GM21528 (cell line): ENCODE data around the gene HS3ST6.
"Not testable (repeated sequence)": the region's sequence is repeated elsewhere in the genome, so short reads cannot be mapped to it uniquely, and the experiment has no call there.

Experiments
- ATAC-seq: cut with Tn5 transposase; IDR thresholded peaks from one replicate; pipeline ENCODE4 v1.9.1; 2021; ENCODE audit warnings: mild to moderate bottlenecking, moderate library complexity; ENCODE audit not compliant: unreplicated experiment, low FRiP score

Gene HS3ST6

DNA sequence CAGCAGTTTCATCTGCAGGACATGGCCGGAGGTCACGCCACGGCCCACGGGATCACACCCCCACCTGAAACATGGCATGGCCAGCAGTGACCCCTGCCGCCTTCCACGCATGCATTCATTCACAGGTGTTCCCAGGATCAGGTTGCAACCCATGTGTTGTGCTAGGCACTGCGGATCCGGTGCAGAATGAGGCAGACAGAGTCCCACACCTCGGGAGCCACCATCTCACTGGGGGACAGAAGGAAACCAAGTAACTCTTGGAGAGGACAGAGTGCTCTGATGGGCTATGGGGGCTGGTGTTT lies 29.1 kb upstream of the HS3ST6 start:
- ATAC-seq, result no peak

DNA sequence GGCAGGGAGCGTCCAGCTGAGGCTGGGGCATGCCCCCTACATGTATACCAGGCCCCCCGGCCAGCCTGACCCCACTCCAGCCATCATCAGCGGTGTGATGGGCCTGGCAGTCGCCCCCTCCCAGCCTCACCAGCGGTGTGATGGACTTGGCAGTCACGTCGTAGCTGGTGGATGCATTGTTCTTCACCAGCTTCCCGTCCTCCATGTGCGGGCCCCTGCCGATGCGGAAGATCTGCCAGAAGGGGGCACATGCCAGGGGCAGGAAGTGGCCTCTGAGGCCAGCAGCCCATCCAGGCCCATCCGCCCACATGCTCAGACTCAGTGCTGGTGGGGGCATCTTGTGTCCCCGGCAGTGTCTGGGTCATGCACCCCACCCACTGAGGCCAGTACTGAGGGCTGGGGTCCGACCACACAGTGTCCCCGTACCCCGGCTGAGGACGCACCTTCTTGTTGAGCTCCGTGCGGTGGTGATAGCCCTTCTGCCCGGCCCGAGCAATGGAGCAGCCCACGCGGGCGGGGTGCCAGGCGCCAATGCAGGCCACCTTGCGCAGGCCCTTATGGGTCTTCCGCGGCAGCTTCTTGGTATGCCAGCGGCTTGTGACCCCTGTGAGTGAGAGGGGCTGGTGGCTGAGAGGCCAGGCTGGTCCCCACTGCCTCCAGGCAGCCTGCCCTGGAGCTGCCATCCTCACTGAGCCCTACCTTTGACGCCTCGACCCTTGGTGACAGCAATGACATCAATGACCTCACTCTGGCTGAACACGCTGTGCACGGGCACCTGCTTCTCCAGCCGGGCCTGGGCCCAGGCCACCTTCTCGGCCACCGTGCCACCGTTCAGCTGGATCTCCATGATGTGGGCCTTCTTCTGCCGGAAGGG lies 28.5 kb upstream of the HS3ST6 start:
- no peak for ATAC-seq

DNA sequence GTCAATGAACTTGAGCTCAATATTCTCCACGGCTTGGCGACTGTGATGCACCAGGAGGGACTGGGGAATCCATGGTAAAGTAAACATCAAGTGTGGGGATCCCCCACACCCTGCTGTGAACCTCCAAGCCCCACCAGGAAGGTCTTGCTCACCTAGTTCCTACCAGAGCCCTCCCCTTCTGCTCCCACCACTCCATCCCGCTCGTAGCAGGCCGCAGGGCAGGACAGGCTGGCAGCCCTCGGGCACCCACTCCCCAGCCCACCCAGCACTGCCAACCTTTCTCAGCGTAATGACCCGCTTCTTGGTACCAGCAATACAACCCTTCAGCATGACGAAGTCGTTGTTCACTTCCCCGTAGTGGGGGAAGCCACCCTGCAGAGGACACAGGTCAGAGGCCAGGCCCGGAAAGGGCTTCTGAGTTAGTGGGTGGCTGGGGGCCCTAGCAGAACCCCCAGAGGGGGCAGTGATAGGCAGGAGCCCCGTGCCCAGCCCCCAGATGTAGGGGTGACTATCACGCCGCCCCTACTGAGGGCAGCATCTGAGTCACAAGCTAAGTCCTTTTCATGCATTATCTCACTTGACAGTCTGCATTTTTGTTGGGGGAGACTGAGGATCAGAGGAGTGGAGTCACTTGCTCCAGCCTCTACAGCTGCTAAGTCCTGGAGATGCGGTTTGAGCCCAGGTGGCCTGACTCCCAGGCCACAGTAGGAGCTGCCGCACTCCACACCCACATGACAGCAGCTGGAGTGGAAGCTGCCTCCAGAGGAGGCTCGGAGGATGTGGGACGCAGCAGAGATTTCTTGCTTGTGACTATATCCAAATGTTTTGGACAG lies 27.6 kb upstream of the HS3ST6 start:
- no peak for ATAC-seq

DNA sequence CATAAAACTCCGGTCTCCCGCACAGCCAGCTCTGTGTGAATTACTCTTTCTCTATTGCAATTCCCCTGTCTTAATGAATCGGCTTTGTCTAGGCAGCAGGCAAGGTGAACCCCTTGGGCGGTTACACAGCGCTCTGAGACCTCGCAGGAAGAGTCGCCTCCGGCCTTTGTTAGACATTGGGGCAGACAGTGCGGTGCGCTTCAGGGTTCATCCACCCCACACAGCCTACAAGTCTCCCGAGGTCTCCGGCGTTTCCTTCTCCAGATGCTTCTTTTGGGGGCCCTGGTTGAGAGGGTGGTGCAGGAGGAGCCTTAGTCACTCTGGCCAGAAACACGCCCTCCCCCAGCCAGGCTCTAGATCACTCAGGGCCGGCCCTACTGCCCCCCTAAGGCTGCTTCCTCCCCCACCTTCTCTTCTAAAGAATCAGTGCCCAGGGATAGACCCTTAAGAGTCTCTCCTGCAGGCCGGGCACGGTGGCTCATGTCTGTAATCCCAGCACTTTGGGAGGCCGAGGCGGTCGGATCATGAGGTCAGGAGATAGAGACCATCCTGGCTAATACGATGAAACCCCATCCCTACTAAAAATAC lies 26.5 kb upstream of the HS3ST6 start:
- no peak for ATAC-seq

DNA sequence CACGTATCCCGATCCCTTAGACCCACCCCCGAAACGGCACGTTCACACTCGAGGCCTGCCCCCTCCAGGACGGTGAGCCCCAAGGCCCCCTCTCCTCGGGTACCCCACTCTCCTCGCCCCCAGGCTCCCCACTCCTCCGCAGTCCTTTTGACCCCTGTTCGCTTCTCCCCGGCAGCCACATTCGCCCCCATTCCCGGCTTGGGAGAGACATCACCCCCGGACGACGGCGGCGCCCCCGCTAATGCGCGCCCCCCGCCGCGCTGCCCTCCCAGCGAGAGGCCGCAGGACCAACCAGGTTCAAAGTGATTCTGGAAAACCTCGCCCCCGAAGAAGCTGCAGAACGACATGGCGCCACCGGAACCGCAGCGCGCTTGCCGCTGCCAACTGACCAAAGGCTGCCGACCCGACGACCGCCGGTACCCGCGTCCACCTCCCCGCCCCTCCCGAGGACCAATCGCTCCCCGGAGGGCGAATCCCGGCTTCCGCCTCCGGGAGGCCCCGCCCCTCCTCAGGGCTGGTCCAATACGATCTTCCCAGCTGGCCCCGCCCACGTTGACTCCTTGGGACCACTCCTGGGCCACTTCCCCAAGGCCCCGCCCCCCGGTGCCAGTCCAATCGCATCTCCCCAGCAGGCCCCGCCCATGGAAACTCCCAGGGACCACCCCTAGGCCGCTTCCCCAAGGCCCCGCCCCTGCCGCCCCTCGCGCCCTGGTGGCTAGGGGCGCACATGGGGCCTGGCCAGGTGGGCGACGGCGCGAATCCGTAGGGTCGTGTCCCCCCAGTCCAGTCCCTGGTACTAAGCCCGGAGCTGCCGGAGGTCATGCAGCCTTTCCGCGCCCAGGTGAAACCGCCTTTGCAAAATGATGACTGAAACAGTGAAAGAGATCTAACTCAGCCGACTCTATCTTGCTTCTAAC lies 24.9 kb upstream of the HS3ST6 start, which contains the start of gene MSRB1:
Gene MSRB1, minus strand, starts transcription at position 390 of the 917 bp plus-strand sequence. Its CDS starts 43 bp downstream, at position 347.
- peak; percentile 89 for ATAC-seq

DNA sequence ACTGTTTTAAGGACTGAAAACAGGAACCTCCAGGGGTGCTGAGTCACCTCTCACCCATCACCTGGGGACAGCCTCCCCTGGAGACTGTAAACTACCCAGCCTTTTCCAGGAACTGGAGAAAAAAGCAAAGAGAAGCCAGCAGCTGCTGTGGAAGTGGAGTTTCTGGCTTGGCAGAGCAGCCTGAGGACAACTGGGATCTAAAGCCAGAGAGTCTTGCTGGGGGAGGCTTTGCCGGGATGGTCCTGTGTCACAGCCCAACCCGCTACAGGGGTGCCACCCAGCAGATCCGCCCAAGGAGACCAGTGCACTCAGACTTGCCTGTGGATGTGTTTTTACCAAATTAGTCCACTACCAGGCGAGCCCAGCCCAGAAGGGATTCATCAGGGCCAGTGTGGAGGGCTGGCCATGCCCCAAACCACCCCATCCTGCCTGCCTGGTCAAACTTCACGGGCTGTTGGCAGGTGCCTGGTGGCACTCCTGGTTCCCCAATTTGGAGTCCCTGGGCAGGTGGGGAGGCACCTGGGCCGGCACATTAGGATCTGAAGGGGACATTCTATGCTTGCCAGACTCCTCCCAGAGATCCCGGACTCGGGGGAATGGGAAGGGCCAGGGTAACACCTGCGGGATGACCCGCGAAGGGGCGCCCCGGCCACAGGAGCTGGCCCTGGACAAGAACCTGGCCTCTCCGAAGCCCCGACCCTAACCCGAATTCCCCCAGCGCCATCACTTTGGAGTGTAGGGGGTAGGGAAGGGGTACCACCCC lies 24.0 kb upstream of the HS3ST6 start:
- no peak for ATAC-seq

DNA sequence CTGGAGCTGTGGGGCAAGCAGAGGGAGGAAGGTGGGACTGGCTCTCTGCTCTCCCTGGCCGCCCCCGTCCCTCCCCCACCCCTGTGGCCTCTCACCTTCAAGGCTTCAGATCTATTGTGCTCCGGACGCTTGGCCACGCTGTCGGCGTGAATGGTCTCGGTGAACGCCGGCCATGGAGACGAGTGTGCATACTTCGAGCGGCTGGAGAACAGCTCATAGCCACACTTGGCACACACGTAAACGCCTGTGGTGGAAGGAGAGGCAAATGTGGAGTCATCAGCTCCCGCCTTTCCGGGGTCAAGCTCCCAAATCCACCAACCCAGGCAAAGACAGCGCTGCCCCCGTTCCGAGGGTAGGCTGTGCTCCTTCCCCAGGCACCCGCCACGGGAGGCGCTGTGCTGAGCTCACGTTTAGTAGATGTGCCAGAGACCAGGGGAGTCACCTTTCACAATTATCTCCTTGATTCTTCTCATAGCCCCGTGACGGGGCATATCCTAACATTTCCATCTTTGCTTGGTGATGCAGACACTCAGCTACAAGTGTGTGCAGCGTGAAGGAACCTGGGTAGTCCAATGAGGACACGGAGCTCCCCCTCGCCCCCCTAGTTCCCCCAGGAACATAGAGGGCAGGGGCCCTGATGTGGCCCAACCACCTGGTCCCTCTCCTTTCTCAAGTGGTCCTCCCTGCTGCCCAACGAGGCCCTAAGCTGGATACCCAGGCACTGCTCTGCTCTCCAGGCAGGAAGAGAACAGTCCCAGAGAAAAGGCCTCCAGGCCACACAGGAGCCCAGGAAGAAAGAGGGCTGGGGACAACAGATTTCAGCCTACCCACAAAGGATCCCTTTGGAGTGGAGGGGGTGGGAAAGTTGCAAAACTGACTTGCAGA lies 23.2 kb upstream of the HS3ST6 start:
- no peak for ATAC-seq

DNA sequence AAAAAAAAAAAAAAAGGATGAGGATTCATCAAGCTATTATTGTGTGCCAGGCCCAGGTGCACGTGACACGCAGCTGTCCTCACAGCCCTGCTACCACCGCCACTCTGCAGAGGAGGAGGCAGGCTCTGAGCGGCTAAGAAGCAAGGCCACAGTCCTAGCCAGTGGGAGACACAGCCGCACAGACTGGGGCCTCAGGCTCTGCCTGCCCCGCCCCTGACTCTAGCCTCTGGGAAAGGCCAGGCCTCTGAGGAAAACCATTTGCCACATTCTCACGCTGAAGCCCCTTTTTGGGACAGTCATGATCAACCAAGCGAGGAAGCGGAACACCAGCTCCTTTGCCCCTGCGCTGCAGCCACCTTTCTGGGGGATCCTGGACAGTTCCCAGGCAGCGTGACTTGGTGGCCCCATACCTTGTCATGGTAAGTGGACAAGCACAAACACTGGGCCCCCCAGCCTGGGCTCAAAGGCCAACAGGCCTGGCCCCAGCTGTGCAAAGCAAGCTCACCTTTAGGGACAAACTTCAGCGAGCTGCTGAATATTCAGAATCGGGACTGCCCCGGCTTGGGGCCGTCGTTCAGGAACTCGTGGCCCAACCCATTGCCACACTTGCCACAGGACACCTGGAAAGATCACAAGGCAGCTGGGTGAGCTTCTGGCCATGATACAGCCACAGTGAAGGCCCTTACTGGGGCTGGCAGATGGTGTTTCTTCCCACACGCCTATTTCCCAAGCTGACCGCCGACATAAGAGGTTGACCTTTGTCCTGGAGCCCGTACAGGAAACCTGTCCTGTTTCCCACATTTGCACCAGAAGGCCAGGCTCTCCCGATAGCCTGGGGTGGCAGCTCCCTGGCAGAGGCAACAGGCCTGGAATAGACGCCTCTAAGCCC lies 22.3 kb upstream of the HS3ST6 start:
- no peak for ATAC-seq

DNA sequence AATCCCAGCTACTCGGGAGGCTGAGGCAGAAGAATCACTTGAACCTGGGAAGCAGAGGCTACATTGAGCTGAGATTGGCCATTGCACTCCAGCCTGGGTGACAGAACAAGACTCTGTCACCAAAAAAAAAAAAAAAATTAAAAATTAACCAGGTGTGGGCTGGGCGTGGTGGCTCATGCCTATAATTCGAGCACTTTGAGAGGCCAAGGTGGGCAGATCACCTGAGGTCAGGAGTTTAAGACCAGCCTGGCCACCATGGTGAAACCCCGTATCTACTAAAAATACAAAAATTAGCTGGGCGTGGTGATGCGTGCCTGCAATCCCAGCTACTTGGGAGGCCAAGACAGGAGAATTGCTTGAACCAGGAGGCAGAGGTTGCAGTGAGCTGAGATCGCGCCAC lies 21.6 kb upstream of the HS3ST6 start:
- not testable (repeated sequence) for ATAC-seq

DNA sequence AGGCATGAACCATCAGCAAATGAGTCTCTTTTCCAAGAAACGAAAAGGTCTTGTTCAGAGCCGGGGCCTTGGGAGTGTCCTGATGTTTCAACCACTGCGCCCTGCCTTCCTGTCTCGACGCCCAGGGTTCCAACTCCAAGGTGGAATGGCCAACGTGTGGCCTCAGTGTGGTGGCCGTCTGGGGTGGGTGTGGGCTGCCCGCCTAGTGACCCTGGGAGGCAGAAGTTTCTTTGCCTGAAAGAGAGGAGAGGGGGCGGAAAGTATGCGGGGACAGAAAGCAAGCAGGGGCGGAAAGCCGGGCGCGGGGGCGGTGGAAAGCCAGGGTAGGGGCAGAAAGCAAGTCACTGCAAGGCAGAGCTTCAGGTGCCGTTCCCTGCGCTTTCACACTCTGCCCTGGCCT lies 20.7 kb upstream of the HS3ST6 start:
- no peak for ATAC-seq

DNA sequence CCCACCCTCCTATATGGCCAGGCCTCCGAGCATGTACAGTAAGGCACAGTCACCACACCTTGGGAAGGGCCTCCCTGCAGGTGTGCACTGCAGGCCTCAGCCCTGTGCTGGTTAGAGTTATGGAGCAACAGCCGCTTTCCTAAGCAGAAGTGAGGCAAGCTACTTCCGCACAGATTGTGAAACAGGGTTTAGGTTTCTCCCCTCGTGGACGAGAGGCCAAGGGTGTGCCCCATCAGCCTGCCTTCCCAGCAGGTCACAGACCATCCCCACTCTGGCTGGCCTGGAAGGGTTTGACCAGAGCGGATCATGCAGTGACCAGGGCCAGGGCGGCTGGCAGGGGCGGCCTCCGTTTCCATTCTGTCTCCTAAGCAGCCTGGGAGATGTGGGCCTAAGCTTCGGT lies 20.1 kb upstream of the HS3ST6 start:
- no peak for ATAC-seq

DNA sequence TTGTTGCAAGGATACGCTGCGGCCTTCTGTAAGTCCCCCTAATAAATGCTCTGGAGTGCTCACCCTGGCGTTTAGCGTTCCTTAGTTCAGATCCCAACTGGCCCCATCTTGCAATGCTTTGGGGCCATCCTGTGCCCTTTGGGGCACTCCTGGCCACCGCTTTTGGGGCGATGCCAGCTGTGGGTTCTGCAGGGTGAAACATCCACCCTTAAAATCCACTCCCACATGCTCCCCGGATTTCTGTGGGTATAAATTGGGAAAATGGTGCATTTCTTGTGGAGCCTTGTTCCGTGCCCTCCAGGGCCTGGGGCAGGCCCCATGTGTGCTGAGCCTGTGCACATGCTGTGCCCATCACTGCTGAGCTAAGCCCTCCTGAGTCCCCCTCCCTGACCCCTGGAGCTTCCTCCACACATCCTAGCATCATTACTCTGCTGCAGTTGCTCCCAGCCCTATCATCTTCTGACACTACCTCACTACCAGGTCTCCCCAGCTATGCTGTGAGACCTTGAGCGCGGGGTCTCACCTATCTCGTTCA lies 18.8 kb upstream of the HS3ST6 start:
- no peak for ATAC-seq

DNA sequence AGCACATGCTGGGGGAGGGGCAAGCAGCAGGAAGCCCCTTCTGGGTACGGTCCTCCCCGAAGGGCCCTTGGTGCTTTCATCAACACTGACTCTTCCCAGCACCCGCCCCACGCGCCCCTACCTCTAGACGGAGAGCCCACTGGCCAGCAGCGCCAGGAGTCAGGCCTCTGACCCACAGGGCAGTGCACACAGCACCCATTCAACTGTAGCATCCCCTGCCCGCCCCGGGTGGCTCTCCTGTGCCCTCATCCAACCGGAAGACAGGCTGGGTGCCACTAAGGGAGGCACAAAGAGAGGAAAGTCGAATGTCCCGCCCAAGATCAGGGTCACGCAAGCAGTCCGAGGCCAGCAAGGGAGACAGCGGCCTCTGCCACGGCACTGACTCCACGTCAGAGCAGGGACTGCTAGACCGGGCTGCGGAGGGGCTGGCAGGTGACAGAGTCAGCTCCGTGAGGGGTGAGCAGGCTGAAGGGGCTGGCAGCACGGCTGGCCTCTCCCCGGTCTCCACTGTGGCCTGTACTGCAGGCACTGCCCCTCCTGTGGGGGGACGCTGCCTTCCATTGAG lies 15.0 kb upstream of the HS3ST6 start:
- no peak for ATAC-seq

DNA sequence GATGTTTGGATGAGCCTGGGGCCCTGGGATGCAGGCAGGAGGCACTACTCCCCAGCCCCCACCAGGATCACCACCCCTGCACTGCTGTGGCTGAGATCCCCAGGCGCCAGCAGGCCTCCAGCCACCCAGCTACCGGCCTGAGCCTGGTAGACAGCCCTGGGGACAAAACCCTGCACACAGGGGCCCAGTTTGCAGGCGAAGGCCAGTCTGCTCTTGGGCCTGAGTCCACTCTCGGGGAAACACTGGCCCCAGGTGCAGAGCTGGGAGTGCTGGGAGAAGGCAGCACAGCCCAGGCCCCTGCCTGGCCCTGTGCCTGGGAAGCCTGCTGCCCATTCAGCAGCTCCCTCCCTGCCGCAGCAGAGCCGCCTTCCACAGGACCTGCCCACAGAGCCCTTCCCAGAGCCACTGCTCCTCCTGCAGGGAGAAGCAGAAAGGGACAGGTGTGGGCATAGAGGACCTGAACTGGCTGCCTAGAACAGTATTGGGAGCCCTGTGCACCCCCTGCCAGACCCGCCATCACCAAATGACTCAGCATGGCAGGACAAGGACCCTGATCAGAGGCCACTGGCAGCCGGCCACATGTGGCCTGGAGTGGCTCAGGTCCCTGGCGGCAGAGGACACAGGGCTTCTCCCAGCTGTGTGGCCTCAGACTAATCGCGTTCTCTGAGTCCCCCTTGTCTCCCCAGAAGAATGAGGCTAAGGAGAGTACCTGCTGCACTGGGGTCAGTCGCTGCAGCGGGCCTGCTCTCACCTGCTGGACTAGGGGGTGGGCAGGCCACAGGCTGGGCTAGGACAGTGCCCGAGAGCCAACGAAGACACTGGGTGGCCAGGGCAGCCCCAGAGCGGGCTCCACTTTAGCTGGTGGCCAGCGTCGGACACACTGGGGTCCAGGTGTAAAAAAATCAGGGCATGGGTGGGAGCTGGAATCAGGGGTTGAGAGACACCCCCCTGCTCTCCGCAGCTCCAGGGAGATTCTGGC lies 14.1 kb upstream of the HS3ST6 start:
- ATAC-seq, result no peak

DNA sequence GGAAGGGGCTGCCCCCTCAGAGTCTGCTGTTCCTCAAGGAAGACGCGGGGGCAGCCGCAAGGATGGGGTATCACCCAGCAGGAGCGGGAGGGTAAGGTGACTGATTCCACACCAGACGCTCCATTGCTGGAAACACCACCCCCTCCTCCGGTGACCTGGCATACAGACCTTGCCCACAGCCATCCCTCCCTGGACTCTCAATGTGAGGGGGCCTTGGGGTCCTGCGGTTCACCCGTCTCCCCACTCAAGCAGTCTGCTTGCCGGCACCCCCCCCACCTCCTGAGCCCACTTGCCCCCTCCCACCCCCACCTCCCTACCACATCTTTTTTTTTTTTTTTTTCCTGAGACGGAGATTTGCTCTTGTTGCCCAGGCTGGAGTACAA lies 12.1 kb upstream of the HS3ST6 start:
- ATAC-seq, result no peak
